A375 (cell line): Measurements from ENCODE around the gene CENPK. TPM values are rescaled to one million over a fixed set of nuclear protein-coding genes. Genes with fewer than 3 reads are reported as not detected.

Source experiments
- small RNA-seq: library from RNA; depleted of rRNA; stranded (forward); fragments of <200 nt; gene quantifications from one replicate; pipeline ENCODE3, GENCODE V24; 2014
- total RNA-seq: library from RNA; depleted of rRNA; stranded (reverse); fragments of >200 nt; shearing (Covaris generic); gene quantifications from 2 replicates; pipeline ENCODE4 v1.2.3, GENCODE V29; 2014; rRNA removed

Gene CENPK, protein sequence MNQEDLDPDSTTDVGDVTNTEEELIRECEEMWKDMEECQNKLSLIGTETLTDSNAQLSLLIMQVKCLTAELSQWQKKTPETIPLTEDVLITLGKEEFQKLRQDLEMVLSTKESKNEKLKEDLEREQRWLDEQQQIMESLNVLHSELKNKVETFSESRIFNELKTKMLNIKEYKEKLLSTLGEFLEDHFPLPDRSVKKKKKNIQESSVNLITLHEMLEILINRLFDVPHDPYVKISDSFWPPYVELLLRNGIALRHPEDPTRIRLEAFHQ
- 33.7 and 34.6 TPM in 2 replicates for total RNA-seq

DNA sequence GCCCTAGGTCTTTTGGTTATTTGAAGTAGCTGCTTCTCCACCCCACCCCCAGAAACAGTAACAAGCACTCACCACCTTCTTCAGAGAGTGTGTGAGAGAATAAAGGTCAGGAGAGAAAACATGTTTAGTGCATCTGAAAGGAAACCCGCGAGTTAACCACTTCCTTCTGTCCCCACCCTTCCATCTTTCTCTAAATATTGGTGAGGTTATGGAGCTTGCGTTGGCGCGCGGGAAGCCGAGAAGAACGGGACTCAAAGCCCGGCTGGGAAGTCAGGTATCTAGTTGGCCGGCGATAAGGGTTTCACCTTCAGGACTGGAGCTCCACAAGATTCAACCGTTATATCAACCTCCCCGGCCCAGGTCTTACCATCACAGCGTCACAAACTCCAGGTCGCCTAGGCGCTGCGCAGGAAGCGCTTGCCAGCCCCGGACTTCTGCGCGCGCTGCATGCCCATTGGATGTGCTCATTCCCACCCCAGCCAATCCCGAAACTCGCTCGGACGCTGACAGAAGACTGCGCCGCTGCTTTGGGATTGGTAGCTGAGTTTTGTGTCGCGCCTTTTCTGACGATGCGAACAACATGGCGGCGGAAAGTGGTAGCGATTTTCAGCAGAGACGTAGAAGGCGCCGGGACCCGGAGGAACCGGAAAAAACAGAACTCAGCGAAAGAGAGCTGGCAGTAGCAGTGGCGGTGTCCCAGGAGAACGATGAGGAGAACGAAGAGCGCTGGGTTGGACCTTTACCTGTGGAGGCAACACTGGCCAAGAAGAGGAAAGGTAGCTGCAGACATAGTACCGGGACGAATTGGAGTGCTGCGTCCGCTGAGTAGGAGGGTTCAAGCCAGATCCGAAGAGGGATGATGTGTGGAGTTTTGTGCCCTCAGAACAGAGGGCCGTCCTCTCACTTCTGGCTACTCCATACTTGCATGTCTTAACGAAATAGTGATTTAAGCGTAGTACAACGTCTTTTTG lies at the start of gene CENPK, which contains the start of gene PPWD1:
Gene CENPK, minus strand, starts transcription at position 438 of the 971 bp plus-strand sequence. CDS start 8,261 bp downstream, outside the sequence.
Gene PPWD1, plus strand, starts transcription at position 566 of the 971 bp plus-strand sequence. Its CDS starts 15 bp downstream, at position 581.

DNA sequence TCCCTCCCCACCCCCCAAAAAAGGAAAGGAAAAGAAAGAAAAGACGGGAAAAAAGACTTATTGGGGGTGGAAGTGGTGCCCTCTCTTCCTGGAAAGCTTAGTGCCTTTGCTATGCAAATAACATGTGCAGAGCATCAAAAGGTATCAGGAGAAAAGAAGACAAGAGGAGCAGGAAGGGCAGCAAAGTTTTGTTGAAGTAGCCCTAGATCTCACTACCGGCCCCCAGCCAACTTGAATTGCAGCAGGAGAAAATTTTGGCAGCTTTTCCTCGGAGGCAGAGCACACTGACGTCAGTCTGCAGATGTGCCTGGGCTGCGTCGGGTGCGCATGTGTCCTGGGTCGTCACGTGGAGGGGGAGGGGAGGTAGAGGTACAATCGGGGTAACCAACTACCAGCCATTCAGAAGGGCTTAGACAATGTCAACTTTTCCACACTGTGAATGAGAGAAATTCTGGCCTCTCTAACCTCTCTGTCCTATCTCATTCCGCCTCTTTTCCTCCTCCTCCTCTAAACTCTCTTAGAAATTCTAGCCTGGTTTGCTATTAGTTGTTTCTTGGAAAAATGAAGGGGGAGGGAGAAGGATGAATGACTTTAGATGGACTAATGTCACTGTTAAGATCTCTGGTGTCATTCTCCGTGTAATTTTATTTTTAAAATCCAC lies 81.2 kb downstream of the CENPK start, which contains the start of gene ADAMTS6:
Gene ADAMTS6, minus strand, starts transcription at position 286 of the 661 bp plus-strand sequence. CDS start 8,247 bp downstream, outside the sequence.

Small RNAs within 50 kb of the gene (small RNA-seq; reads per million reads assigned to genes)
- gene RNU6-540P, result not detected

Other genes starting within 250 kb of the CENPK start
- 3.1 and 3.2 TPM in 2 replicates for gene ADAMTS6, start 81.2 kb downstream of the CENPK start, total RNA-seq
- gene PPWD1, start 128 bp upstream of the CENPK start, total RNA-seq, result 34.4 and 41.0 TPM in 2 replicates
- gene TRIM23, start 61.2 kb upstream of the CENPK start, total RNA-seq, result 7.4 and 13.1 TPM in 2 replicates
- 3.1 and 5.9 TPM in 2 replicates for gene SHLD3, start 61.9 kb upstream of the CENPK start, total RNA-seq
- 26.9 and 29.8 TPM in 2 replicates for gene TRAPPC13, start 61.9 kb upstream of the CENPK start, total RNA-seq
- gene SGTB, start 158.9 kb upstream of the CENPK start, total RNA-seq, result 5.4 and 6.9 TPM in 2 replicates
- gene NLN, start 159.0 kb upstream of the CENPK start, total RNA-seq, result 14.4 and 16.9 TPM in 2 replicates